HEK293 (cell line): Measurements from ENCODE around the gene ASPSCR1.

ENCODE experiments used
- CTCF ChIA-PET: fragments of 350-600 bp; formaldehyde crosslinking; extraction: SDS; loops from one replicate; lab custom pipeline; 2021; ENCODE audit warnings: antibody characterized with exemption; lab: Yijun Ruan, JAX
- POLR2A ChIA-PET: fragments of 300-600 bp; formaldehyde crosslinking; extraction: SDS; loops from one replicate; lab custom pipeline; 2020; ENCODE audit warnings: antibody characterized with exemption, inconsistent platforms; lab: Yijun Ruan, JAX
- H3K27ac ChIP-seq: fragments of 200-500 bp; sonication (Bioruptor generic); 2 replicates; pipeline ENCODE4 v1.5.1; 2014; ENCODE audit warnings: low read depth, low read length, control low read depth, inconsistent platforms; ENCODE audit errors: extremely low read depth
- H3K36me3 ChIP-seq, 2 experiments: fragments of 200-500 bp in 1 of 2; sonication (Bioruptor generic) in 1 of 2; 1 replicate in 1 of 2; 2 replicates in 1 of 2; pipeline ENCODE4 v1.5.1; 2014 to 2017; ENCODE audit warnings: inconsistent platforms in 2 of 2, low read length in 2 of 2; ENCODE audit not compliant: control insufficient read depth in 2 of 2, insufficient read depth in 1 of 2
- H3K4me1 ChIP-seq: fragments of 200-500 bp; sonication (Bioruptor generic); 2 replicates; pipeline ENCODE4 v1.5.1; 2014; ENCODE audit warnings: mild to moderate bottlenecking, low read length, inconsistent platforms; ENCODE audit not compliant: control insufficient read depth, insufficient read depth
- H3K4me3 ChIP-seq: 2 replicates; pipeline ENCODE4 v1.5.1; 2011; ENCODE audit warnings: low read depth, mild to moderate bottlenecking, control low read depth, low read length, moderate library complexity
- H3K9me3 ChIP-seq: fragments of 200-500 bp; sonication (Bioruptor generic); 2 replicates; pipeline ENCODE4 v1.5.1; 2014; ENCODE audit warnings: low read depth, low read length, inconsistent platforms; ENCODE audit not compliant: control insufficient read depth, insufficient read depth
- ELK4 ChIP-seq: IDR thresholded peaks from 2 replicates; pipeline ENCODE4 v1.6.1; 2011; ENCODE audit warnings: mild to moderate bottlenecking, low read depth, low read length, borderline replicate concordance
- GLIS2 ChIP-seq: fragments of 450-650 bp; formaldehyde crosslinking; IDR thresholded peaks from 2 replicates; pipeline ENCODE4 v1.5.1; 2016; ENCODE audit warnings: missing biosample characterization, missing genetic modification characterization
- KLF1 ChIP-seq: fragments of 450-650 bp; formaldehyde crosslinking; IDR thresholded peaks from 2 replicates; pipeline ENCODE4 v1.5.1; 2016; ENCODE audit warnings: missing biosample characterization, missing genetic modification characterization
- KLF8 ChIP-seq: fragments of 450-650 bp; formaldehyde crosslinking; IDR thresholded peaks from 2 replicates; pipeline ENCODE4 v1.5.1; 2016; ENCODE audit warnings: missing biosample characterization, missing genetic modification characterization
- PRDM1 ChIP-seq: fragments of 450-650 bp; formaldehyde crosslinking; IDR thresholded peaks from 2 replicates; pipeline ENCODE4; 2016; ENCODE audit warnings: missing biosample characterization, missing genetic modification characterization
- PRDM6 ChIP-seq: fragments of 450-650 bp; formaldehyde crosslinking; IDR thresholded peaks from 2 replicates; pipeline ENCODE4 v1.5.1; 2017; ENCODE audit warnings: missing biosample characterization, missing genetic modification characterization
- SP2 ChIP-seq: fragments of 450-650 bp; formaldehyde crosslinking; IDR thresholded peaks from 2 replicates; pipeline ENCODE4 v1.5.1; 2016; ENCODE audit warnings: missing biosample characterization, missing genetic modification characterization
- ZBTB48 ChIP-seq: fragments of 450-650 bp; formaldehyde crosslinking; IDR thresholded peaks from 2 replicates; pipeline ENCODE4 v1.5.1; 2016; ENCODE audit warnings: missing biosample characterization, missing genetic modification characterization
- ZFHX2 ChIP-seq: fragments of 450-650 bp; formaldehyde crosslinking; conservative IDR thresholded peaks from 2 replicates; pipeline ENCODE4 v1.5.1; 2016; ENCODE audit warnings: missing biosample characterization, missing genetic modification characterization
- ZFP69B ChIP-seq: fragments of 450-650 bp; formaldehyde crosslinking; IDR thresholded peaks from 2 replicates; pipeline ENCODE4 v1.5.1; 2016; ENCODE audit warnings: missing biosample characterization, missing genetic modification characterization
- ZNF114 ChIP-seq: fragments of 450-650 bp; formaldehyde crosslinking; IDR thresholded peaks from 2 replicates; pipeline ENCODE4 v1.5.0; 2017; ENCODE audit warnings: missing biosample characterization, missing genetic modification characterization
- ZNF140 ChIP-seq: fragments of 450-650 bp; formaldehyde crosslinking; IDR thresholded peaks from 2 replicates; pipeline ENCODE4 v1.5.1; 2016; ENCODE audit warnings: missing biosample characterization, missing genetic modification characterization
- ZNF18 ChIP-seq: fragments of 450-650 bp; formaldehyde crosslinking; IDR thresholded peaks from 2 replicates; pipeline ENCODE4 v1.5.1; 2016; ENCODE audit warnings: missing biosample characterization, missing genetic modification characterization
- ZNF2 ChIP-seq: fragments of 450-650 bp; formaldehyde crosslinking; IDR thresholded peaks from 2 replicates; pipeline ENCODE4 v1.5.1; 2016; ENCODE audit warnings: missing biosample characterization, missing genetic modification characterization
- ZNF211 ChIP-seq: fragments of 450-650 bp; formaldehyde crosslinking; IDR thresholded peaks from 2 replicates; pipeline ENCODE4 v1.5.1; 2016; ENCODE audit warnings: low read depth, missing biosample characterization, missing genetic modification characterization
- ZNF214 ChIP-seq: fragments of 450-650 bp; formaldehyde crosslinking; IDR thresholded peaks from 2 replicates; pipeline ENCODE4 v1.5.1; 2017; ENCODE audit warnings: missing biosample characterization, mild to moderate bottlenecking, missing genetic modification characterization, borderline replicate concordance
- ZNF221 ChIP-seq: fragments of 450-650 bp; formaldehyde crosslinking; IDR thresholded peaks from 2 replicates; pipeline ENCODE4 v1.5.1; 2017; ENCODE audit warnings: missing biosample characterization, missing genetic modification characterization, borderline replicate concordance
- ZNF324 ChIP-seq: fragments of 450-650 bp; formaldehyde crosslinking; IDR thresholded peaks from 2 replicates; pipeline ENCODE4 v1.5.1; 2016; ENCODE audit warnings: missing biosample characterization, missing genetic modification characterization
- ZNF335 ChIP-seq: fragments of 450-650 bp; formaldehyde crosslinking; conservative IDR thresholded peaks from 2 replicates; pipeline ENCODE4 v1.5.1; 2016; ENCODE audit warnings: missing biosample characterization, missing genetic modification characterization
- ZNF560 ChIP-seq: fragments of 450-650 bp; formaldehyde crosslinking; IDR thresholded peaks from 2 replicates; pipeline ENCODE4 v1.5.1; 2017; ENCODE audit warnings: missing biosample characterization, missing genetic modification characterization, borderline replicate concordance
- ZNF600 ChIP-seq: fragments of 450-650 bp; formaldehyde crosslinking; IDR thresholded peaks from 2 replicates; pipeline ENCODE4 v1.5.1; 2016; ENCODE audit warnings: missing biosample characterization, missing genetic modification characterization
- ZNF629 ChIP-seq: fragments of 450-650 bp; formaldehyde crosslinking; IDR thresholded peaks from 2 replicates; pipeline ENCODE4 v1.5.1; 2017; ENCODE audit warnings: missing biosample characterization, missing genetic modification characterization
- ZNF658 ChIP-seq: fragments of 450-650 bp; formaldehyde crosslinking; IDR thresholded peaks from 2 replicates; pipeline ENCODE4; 2016; ENCODE audit warnings: missing biosample characterization, missing genetic modification characterization
- ZNF677 ChIP-seq: fragments of 450-650 bp; IDR thresholded peaks from 2 replicates; pipeline ENCODE4 v1.5.0; 2018; ENCODE audit warnings: missing biosample characterization, mild to moderate bottlenecking, missing genetic modification characterization, moderate library complexity
- ZNF692 ChIP-seq: fragments of 450-650 bp; formaldehyde crosslinking; IDR thresholded peaks from 2 replicates; pipeline ENCODE4 v1.5.1; 2016; ENCODE audit warnings: missing biosample characterization, missing genetic modification characterization
- ZNF777 ChIP-seq: fragments of 450-650 bp; formaldehyde crosslinking; IDR thresholded peaks from 2 replicates; pipeline ENCODE4 v1.5.1; 2017; ENCODE audit warnings: missing biosample characterization, missing genetic modification characterization, borderline replicate concordance
- ZNF837 ChIP-seq: fragments of 450-650 bp; formaldehyde crosslinking; IDR thresholded peaks from 2 replicates; pipeline ENCODE4 v1.5.1; 2016; ENCODE audit warnings: missing biosample characterization, missing genetic modification characterization
- ZSCAN30 ChIP-seq: fragments of 450-650 bp; IDR thresholded peaks from 2 replicates; pipeline ENCODE4 v1.5.1; 2018; ENCODE audit warnings: missing biosample characterization, mild to moderate bottlenecking, missing genetic modification characterization, moderate library complexity

ASPSCR1 gene

GRCh38 chr17:81973432-81973831, 4.0 kb upstream of the ASPSCR1 start (continued):
- no peak for TF ChIP-seq ZNF692 (tag by site-specific recombination)
- TF ChIP-seq ZNF2 (tag by site-specific recombination): no peak
- 0 out of 2 replicates have a peak, but pooled peaks have one; percentile 23 for TF ChIP-seq ZFP69B (tag by site-specific recombination)
- no peak for TF ChIP-seq ZNF658 (tag by site-specific recombination)
- TF ChIP-seq ZNF677: no peak
- no peak for TF ChIP-seq KLF1 (tag by site-specific recombination)
- no peak for TF ChIP-seq ZNF324 (tag by site-specific recombination)
- no peak for TF ChIP-seq ZNF629 (tag by site-specific recombination)

GRCh38 chr17:81976332-81977210, 858 bp upstream of the ASPSCR1 start:
- ChIA-PET POLR2A (interaction anchor here (0.6 to 1.0 kb wide), 5 partner anchors 8 to 82 kb away, joined by 3 to 9 read pairs (median 4); partner anchors contain the start of gene DCXR), CTCF (interaction anchor here (0.5 to 1.6 kb wide), 5 partner anchors 12 to 731 kb away, joined by 3 to 9 read pairs (median 4); no protein-coding TSS in a partner anchor)
- Histone ChIP-seq H3K9me3 (no peaks in the 10 kb centered on the region), H3K27ac (peak overlapping the region; percentile 81), H3K4me3 (peak overlapping the region; percentile 67), H3K36me3 (peaks cover 0 to 15% of the 10 kb centered on the region in 2 experiments; a peak in 2 of 3 replicates), H3K4me1 (peaks cover 5% of the 10 kb centered on the region)
- TF ChIP-seq ZNF560 (tag by site-specific recombination): no peak
- TF ChIP-seq ZNF335 (tag by site-specific recombination): peak; percentile 90
- TF ChIP-seq ZNF677: no peak
- TF ChIP-seq ZNF2 (tag by site-specific recombination): no peak
- TF ChIP-seq ZNF114 (tag by site-specific recombination): no peak
- TF ChIP-seq ZBTB48 (tag by site-specific recombination): peak; percentile 98
- TF ChIP-seq SP2 (tag by site-specific recombination): peak; percentile 37; the same call in 1 of the 2 replicates
- TF ChIP-seq KLF8 (tag by site-specific recombination): no peak
- TF ChIP-seq PRDM6 (tag by site-specific recombination): no peak
- peak; percentile 52; the same call in 1 of the 2 replicates for TF ChIP-seq ZNF777 (tag by site-specific recombination)
- no peak for TF ChIP-seq ZNF18 (tag by site-specific recombination)
- TF ChIP-seq ZNF221 (tag by site-specific recombination): no peak
- TF ChIP-seq ZNF211: no peak
- no peak for TF ChIP-seq PRDM1 (tag by site-specific recombination)
- no peak for TF ChIP-seq ZNF837 (tag by site-specific recombination)
- no peak for TF ChIP-seq GLIS2 (tag by site-specific recombination)
- TF ChIP-seq ZNF600 (tag by site-specific recombination): 0 out of 2 replicates have a peak, but pooled peaks have one; percentile 10
- no peak for TF ChIP-seq ZSCAN30 (tag by site-specific recombination)
- no peak for TF ChIP-seq ELK4
- TF ChIP-seq ZFHX2 (tag by site-specific recombination): no peak; the same call in 1 of the 2 replicates
- no peak for TF ChIP-seq ZNF214 (tag by site-specific recombination)
- TF ChIP-seq ZNF140 (tag by site-specific recombination): no peak
